Stomach (tissue), 19 donors: ENCODE data around the gene OR13D1. TPM values are rescaled to one million over a fixed set of nuclear protein-coding genes. Genes with fewer than 3 reads are reported as not detected.

ENCODE experiments used
- DNase-seq, 2 donors: peaks; one replicate each; pipeline versions ENCODE4 v3.0.0 to v3.0.0-alpha.2; 2013 to 2019
- H3K27ac ChIP-seq, 5 donors: fragments of 200-600 bp in 4 of 5; sonication (generic) in 4 of 5; one replicate each; pipeline ENCODE4 v1.5.1; 2013 to 2019; ENCODE audit warnings: mild to moderate bottlenecking in 1 of 5, moderate library complexity in 1 of 5
- H3K27me3 ChIP-seq, 3 donors: fragments of 200-600 bp; sonication (generic); one replicate each; pipeline ENCODE4 v1.5.1; 2017 to 2019; ENCODE audit warnings: mixed run types in 1 of 3
- H3K36me3 ChIP-seq, 4 donors: fragments of 200-600 bp; sonication (generic); 1 replicate in 3 of 4; 2 replicates in 1 of 4; pipeline ENCODE4 v1.5.1; 2016 to 2019
- H3K4me1 ChIP-seq, 4 donors: fragments of 200-600 bp; sonication (generic); one replicate each; pipeline ENCODE4 v1.5.1; 2016 to 2019
- H3K4me3 ChIP-seq, 4 donors: fragments of 200-600 bp; sonication (generic) in 3 of 4; one replicate each; pipeline ENCODE4 v1.5.1; 2016 to 2019; ENCODE audit warnings: mild to moderate bottlenecking in 1 of 4
- H3K9me3 ChIP-seq, 4 donors: fragments of 200-600 bp; sonication (generic); one replicate each; pipeline ENCODE4 v1.5.1; 2016 to 2019
- EP300 ChIP-seq: sonication (generic); formaldehyde crosslinking; IDR thresholded peaks from one replicate; pipeline ENCODE4 v1.6.1; 2017; ENCODE audit warnings: antibody characterized with exemption
- POLR2A ChIP-seq, 4 donors: fragments of 450-650 bp; IDR thresholded peaks; one replicate each; pipeline ENCODE4 v1.6.1; 2016; ENCODE audit warnings: antibody characterized with exemption in 4 of 4, control low read depth in 2 of 4, mild to moderate bottlenecking in 1 of 4, moderate library complexity in 1 of 4
- POLR2AphosphoS5 ChIP-seq, 3 donors: sonication (generic); formaldehyde crosslinking; IDR thresholded peaks; one replicate each; pipeline ENCODE4 v1.6.1; 2016; ENCODE audit warnings: antibody characterized with exemption in 3 of 3
- WGBS, 5 donors: extraction: QIAGEN DNeasy Blood & Tissue Kit in 3 of 5; methylation state at CpG; one replicate each; pipeline versions ENCODE4 v1.1.5 to v1.1.7; 2013 to 2018; 5-methylcytosine and 5-hydroxymethylcytosine counted together
- intact Hi-C: fragments of 100-400 bp; cut with DNase I; formaldehyde crosslinking; loops from one replicate; pipeline ENCODE4 v1.15.1; 2023; ENCODE audit warnings: low total_unique reads
- long read RNA-seq, 10 donors: transcript quantifications; one replicate each; lab custom pipeline, GENCODE V29; 2026
- polyA plus RNA-seq, 3 donors: library from polyadenylated mRNA; stranded (reverse); fragments of 200-250 nt; gene quantifications; one replicate each; pipeline ENCODE4 v1.2.3, GENCODE V29; 2013
- total RNA-seq, 5 donors: library from RNA; depleted of rRNA; stranded (reverse); fragments of >200 nt; gene quantifications; one replicate each; pipeline versions ENCODE4 v1.1.0 to v1.2.3, GENCODE V29; 2014 to 2016
- TF ChIP-seq, protein P1 (sequence below), 7 experiments: fragments of 450-650 bp in 4 of 7; fragments of 200-600 bp in 3 of 7; sonication (generic) in 3 of 7; IDR thresholded peaks; one replicate each; pipeline ENCODE4 v1.5.1; 2016 to 2019; ENCODE audit warnings: antibody characterized with exemption in 7 of 7, control low read depth in 2 of 7, mild to moderate bottlenecking in 1 of 7
- donor health status: healthy with polysubstance abuse.
- donor health status: Bipolar disorder and iron deficiency.
- donor health status: healthy.

The OR13D1 gene, protein sequence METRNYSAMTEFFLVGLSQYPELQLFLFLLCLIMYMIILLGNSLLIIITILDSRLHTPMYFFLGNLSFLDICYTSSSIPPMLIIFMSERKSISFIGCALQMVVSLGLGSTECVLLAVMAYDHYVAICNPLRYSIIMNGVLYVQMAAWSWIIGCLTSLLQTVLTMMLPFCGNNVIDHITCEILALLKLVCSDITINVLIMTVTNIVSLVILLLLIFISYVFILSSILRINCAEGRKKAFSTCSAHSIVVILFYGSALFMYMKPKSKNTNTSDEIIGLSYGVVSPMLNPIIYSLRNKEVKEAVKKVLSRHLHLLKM
- total RNA-seq (not detected), polyA plus RNA-seq (not detected)
- long read RNA-seq, donor 1 = 0 reads
- long read RNA-seq, donor 2 = 0 reads
- long read RNA-seq, donor 3 = 0 reads
- long read RNA-seq, donor 4 = 0 reads
- long read RNA-seq, donor 5 = 0 reads
- long read RNA-seq, donor 6 = 0 reads
- long read RNA-seq, donor 7 = 0 reads
- long read RNA-seq, donor 8 = 0 reads
- long read RNA-seq, donor 9 = 0 reads
- long read RNA-seq, donor 10 = 0 reads

DNA sequence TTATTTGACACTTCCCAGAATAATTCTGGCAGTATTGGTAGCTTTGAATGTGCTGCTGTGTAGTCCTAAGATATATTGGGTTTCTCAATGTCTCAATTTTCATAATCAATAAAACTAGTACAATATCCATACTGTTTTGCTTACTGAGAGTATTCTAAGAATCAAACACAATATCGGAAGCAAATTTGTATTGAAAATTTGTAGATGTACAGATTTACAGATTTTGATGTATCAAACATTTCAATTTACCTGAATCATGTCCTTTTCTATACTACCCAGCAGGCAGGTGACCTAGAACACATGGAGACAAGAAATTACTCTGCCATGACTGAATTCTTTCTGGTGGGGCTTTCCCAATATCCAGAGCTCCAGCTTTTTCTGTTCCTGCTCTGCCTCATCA is at the start of gene OR13D1:
TSS of gene OR13D1 (plus strand) at position 301 of the 400 bp plus-strand sequence. CDS start at position 301, 0 bp downstream.
- Histone ChIP-seq H3K27me3 (no peaks in the 10 kb centered on the region), H3K4me1 (no peaks in the 10 kb centered on the region), H3K9me3 (no peaks in the 10 kb centered on the region), H3K36me3 (no peaks in the 10 kb centered on the region), H3K4me3 (no peak within 1 kb of the TSS), H3K27ac (no peak within 1 kb of the TSS)
- DNase-seq = no peak
- intact Hi-C loops = no loop called here
- TF ChIP-seq, protein P1, sequence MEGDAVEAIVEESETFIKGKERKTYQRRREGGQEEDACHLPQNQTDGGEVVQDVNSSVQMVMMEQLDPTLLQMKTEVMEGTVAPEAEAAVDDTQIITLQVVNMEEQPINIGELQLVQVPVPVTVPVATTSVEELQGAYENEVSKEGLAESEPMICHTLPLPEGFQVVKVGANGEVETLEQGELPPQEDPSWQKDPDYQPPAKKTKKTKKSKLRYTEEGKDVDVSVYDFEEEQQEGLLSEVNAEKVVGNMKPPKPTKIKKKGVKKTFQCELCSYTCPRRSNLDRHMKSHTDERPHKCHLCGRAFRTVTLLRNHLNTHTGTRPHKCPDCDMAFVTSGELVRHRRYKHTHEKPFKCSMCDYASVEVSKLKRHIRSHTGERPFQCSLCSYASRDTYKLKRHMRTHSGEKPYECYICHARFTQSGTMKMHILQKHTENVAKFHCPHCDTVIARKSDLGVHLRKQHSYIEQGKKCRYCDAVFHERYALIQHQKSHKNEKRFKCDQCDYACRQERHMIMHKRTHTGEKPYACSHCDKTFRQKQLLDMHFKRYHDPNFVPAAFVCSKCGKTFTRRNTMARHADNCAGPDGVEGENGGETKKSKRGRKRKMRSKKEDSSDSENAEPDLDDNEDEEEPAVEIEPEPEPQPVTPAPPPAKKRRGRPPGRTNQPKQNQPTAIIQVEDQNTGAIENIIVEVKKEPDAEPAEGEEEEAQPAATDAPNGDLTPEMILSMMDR (IDR thresholded peaks at IDR 0.05) = no peak
- TF ChIP-seq POLR2A (IDR thresholded peaks at IDR 0.05) (no peak), POLR2AphosphoS5 (IDR thresholded peaks at IDR 0.05) (no peak), EP300 (no peak)
- 88 to 97% (median 95%) methylated on average over 1 of the region's 1 CpG for WGBS, 5 donors

DNA sequence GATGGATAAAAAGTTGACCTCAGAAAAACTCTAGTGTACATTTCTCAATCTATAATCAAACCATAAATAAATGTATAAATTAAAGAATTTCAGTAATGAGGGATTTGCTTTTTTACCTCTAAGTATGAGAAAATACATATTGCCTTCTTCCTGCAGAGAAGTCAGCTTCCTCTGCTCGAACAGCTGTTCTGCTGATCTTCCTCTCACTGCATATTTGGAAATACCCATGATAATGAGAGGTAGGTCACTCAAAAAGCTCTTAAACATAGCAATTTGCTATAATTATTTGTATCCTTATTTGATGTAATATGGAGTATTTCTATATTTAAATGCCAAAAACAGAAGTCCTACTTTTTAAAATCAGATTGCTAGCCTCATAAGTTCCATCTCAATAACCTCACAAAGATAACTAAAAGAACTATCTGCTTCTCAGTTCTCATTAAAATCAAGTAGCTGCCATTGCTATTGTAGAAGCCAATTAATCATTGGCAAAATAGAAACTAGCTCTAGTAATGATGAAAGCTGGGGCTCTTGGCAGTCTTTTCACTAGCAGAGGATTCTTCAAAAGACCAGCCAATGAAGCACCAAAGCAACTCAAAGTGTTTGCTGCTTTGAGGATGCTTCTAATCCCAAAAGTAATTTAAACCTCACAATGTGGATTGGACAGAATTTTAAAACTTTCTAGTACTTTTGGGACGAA is 35.7 kb upstream of the OR13D1 start:
- intact Hi-C loops = no loop called here

DNA sequence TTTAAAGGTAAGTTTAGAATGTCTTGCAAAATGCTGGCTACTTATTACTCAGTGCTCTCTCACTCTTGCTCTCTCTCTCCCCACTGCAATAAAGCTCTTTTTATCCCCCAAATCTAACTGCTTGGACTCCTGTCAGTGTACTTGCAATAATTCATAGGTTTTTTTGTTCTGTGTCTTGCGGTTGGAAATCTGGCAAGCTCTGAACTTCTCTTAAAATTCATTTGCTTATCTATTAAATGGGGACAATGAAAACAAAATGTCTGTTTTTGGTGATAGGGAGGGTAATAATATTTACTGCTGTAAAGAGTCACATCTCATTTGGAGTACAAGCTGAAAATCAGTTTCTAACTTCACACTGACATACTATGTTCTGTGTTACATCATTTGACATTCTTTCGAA is 18.7 kb upstream of the OR13D1 start:
- Histone ChIP-seq H3K36me3 (no peaks in the 10 kb centered on the region), H3K27me3 (no peaks in the 10 kb centered on the region), H3K9me3 (no peaks in the 10 kb centered on the region), H3K4me3 (no peak overlapping the region), H3K4me1 (no peaks in the 10 kb centered on the region), H3K27ac (no peak overlapping the region)
- no peak for DNase-seq
- intact Hi-C loops = no loop called here
- WGBS, 5 donors = 46 to 65% (median 56%) methylated on average over 2 of the region's 2 CpGs
- TF ChIP-seq, protein P1 (IDR thresholded peaks at IDR 0.05) = no peak
- TF ChIP-seq POLR2A (IDR thresholded peaks at IDR 0.05) = no peak
- TF ChIP-seq POLR2AphosphoS5 (IDR thresholded peaks at IDR 0.05) = no peak
- no peak for TF ChIP-seq EP300

More for the DNA sequence above, 35.7 kb upstream of the OR13D1 start:
- Histone ChIP-seq H3K36me3 (no peaks in the 10 kb centered on the region), H3K9me3 (peaks cover 0 to 6% (median 0%) of the 10 kb centered on the region in 4 donors), H3K27ac (no peak overlapping the region), H3K4me1 (no peaks in the 10 kb centered on the region), H3K27me3 (no peaks in the 10 kb centered on the region), H3K4me3 (no peak overlapping the region)
- DNase-seq = no peak
- 53 to 68% (median 62%) methylated on average over 2 of the region's 2 CpGs for WGBS, 5 donors
- TF ChIP-seq, protein P1 (IDR thresholded peaks at IDR 0.05) = no peak
- TF ChIP-seq POLR2A (IDR thresholded peaks at IDR 0.05) (no peak), POLR2AphosphoS5 (IDR thresholded peaks at IDR 0.05) (no peak), EP300 (no peak)

DNA sequence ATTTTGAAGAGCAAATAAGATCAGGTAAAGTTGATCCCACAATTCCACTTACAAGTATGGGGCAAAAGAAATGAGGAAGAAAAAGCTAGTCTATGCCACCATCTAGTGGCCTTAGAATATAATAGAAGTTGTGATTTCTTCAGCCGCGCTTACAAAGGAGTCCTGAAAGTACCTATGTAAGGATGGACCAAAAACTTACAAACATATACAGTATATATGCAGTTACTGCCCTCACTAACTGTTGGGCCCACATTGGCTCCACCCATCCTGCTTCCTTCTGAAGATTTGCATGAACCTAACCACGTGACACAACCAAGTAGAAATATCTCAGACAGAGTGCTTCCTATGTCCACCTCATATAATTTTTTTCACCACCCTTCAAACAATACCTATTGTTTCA is 11.7 kb upstream of the OR13D1 start:
- no peak overlapping the region for H3K4me3 ChIP-seq
- DNase-seq = peak in 1 of 2 donors; percentile 64
- intact Hi-C loops = no loop called here
- 5 to 18% (median 10%) methylated on average over 3 of the region's 3 CpGs for WGBS, 5 donors
- H3K9me3 ChIP-seq = no peaks in the 10 kb centered on the region
- H3K27me3 ChIP-seq = no peaks in the 10 kb centered on the region
- no peaks in the 10 kb centered on the region for H3K36me3 ChIP-seq
- H3K27ac ChIP-seq = no peak overlapping the region
- H3K4me1 ChIP-seq = no peaks in the 10 kb centered on the region
- TF ChIP-seq POLR2A (IDR thresholded peaks at IDR 0.05) (no peak), EP300 (no peak)
- TF ChIP-seq, protein P1 (IDR thresholded peaks at IDR 0.05) = peak in 1 of 7 experiments; percentile 35
